Astrocyte of the spinal cord (primary cell): Measurements from ENCODE around the gene ZNHIT2.

Experiments used
- DNase-seq: peaks from one replicate; pipeline ENCODE4 v3.0.0; 2011; ENCODE audit warnings: low read depth, low spot score
- H3K4me3 ChIP-seq: 2 replicates; pipeline ENCODE4 v1.5.1; 2011; ENCODE audit warnings: low read depth, mild to moderate bottlenecking, low read length, moderate library complexity
- CTCF ChIP-seq: IDR thresholded peaks from 2 replicates; pipeline ENCODE4 v1.5.1; 2012; ENCODE audit warnings: low read depth, mild to moderate bottlenecking, low read length, inconsistent platforms
- in situ Hi-C: cut with HindIII; loops from 2 replicates; pipeline ENCODE4 v1.10.0; 2017; ENCODE audit warnings: low sequenced_read_pairs

The ZNHIT2 gene

DNA sequence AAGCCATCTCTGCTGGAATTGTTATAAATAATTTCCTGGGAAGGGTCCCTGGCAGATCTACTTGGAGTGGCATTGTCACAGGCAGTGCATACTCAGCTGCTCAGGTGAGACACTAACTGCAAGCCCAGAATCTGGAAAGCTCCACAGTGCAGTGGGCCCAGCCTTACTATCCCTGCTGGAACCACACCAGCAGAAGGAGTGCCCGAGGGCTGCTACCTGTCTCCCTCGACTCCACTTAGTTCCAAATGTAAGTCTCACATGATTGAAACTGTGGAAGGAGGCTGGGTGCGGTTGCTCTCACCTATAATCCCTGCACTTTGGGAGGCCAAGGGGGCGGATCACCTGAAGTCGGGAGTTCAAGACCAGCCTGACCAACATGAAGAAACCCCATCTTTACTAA is 31.2 kb upstream of the ZNHIT2 start:
- in situ Hi-C loops, result no loop called here
- no peak overlapping the region for H3K4me3 ChIP-seq
- TF ChIP-seq CTCF, result no peak
- DNase-seq, result no peak

DNA sequence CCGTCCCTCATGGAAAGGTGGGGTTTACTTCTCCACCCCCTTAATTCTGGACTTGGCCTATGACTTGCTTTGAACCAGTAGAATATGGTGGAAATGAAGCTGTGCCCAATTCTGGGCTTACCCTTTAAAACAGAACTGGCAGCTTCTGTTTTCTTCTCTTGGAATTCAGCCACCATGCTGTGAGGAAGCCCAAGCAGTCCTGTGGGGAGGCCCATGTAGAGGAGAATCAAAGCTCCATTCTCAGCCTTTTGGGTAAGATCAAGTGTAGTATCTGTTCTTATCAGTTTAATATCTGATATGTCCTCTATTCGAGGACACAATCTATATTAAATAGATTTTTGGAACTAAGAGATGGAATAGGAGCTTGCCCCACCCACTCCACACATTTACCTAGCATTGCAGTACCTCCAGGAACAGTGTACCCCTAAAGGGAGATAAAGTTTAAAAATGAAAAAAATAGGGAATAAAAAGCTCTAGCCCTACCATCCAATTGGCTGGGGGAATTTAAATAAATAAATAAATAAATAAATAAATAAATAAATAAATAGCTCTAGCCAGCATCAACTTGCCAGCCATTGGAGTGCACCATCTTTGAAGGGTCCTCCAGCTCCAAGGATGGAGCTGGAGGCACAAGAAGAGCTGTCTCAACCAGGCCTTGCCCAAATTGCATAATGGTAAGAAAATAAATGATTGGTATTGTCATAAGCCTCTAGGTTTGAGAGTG is 30.0 kb upstream of the ZNHIT2 start:
- in situ Hi-C loops, result no loop called here
- DNase-seq, result no peak

DNA sequence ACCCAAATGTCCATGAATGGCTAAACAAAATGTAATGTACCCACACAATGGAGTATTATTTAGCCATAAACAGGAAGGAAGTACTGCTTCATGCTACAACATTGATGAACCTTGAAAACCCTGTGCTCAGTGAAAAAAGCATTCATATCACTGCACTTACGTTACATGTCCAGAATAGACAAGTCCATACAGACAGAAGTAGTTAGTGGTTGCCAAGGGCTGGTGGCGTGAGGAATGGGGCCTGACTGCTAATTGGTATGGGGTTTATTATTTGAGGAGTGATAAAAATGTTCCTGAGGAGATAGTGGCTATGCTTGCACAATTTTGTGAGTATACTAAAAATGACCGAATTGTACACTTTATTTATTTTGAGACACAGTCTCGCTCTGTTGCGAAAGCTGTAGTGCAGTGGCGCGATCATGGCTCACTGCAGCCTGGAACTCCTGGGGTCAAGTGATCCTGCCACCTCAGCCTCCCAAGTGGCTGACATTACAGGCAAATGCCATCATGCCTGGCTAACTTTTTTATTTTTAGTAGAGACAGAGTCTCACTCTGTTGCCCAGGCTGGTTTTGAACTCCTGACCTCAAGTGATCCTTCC is 24.5 kb upstream of the ZNHIT2 start:
- DNase-seq, result no peak
- in situ Hi-C loops, result no loop called here
- H3K4me3 ChIP-seq, result no peak overlapping the region
- TF ChIP-seq CTCF, result no peak

More for the DNA sequence above, 30.0 kb upstream of the ZNHIT2 start:
- no peak for TF ChIP-seq CTCF
- no peak overlapping the region for H3K4me3 ChIP-seq

DNA sequence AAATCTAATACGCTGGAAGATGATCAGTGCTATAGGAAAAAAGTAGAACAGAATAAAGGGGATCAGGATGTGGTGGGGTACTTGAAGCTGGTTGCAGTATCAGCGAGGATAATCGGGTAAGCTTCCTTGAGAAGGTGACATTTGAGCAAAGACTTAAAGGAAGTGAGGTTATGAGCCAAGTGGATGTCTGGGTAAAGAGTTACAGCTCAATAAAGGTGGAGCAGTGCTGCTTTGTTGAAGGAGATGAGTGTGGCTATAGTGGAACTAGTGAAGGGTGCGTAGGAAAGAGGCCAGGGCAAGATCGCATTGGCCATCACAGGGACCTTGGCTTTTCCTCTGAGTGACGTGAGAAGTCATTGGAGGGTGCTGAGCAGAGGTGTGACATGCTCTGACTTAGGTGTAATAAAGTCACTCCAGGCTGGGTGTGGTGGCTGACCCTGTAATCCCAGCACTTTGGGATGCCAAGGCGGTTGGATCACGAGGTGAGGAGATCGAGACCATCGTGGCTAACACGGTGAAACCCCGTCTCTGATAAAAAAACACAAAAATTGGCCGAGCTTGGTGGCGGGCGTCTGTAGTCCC is 19.1 kb upstream of the ZNHIT2 start:
- no peak for TF ChIP-seq CTCF
- in situ Hi-C loops, result no loop called here
- no peak overlapping the region for H3K4me3 ChIP-seq
- no peak for DNase-seq

- in situ Hi-C loops, result no loop called here
- no peak for TF ChIP-seq CTCF
- no peak for DNase-seq
- H3K4me3 ChIP-seq, result peak overlapping the region; percentile 82
Measured at GRCh38 chr11:65135633-65136145, 18.2 kb upstream of the ZNHIT2 start.

GRCh38 chr11:65134952-65135632 is 17.6 kb upstream of the ZNHIT2 start:
- peak overlapping the region; percentile 82 for H3K4me3 ChIP-seq
- TF ChIP-seq CTCF, result no peak
- in situ Hi-C loops, result no loop called here
- peak; percentile 98 for DNase-seq
